ENCODE data around the gene MNT. TPM values are rescaled to one million over a fixed set of nuclear protein-coding genes. Genes with fewer than 3 reads are reported as not detected.

The MNT gene
- total RNA-seq, 1 donor from 2014 or later, result 32.6 TPM

DNA sequence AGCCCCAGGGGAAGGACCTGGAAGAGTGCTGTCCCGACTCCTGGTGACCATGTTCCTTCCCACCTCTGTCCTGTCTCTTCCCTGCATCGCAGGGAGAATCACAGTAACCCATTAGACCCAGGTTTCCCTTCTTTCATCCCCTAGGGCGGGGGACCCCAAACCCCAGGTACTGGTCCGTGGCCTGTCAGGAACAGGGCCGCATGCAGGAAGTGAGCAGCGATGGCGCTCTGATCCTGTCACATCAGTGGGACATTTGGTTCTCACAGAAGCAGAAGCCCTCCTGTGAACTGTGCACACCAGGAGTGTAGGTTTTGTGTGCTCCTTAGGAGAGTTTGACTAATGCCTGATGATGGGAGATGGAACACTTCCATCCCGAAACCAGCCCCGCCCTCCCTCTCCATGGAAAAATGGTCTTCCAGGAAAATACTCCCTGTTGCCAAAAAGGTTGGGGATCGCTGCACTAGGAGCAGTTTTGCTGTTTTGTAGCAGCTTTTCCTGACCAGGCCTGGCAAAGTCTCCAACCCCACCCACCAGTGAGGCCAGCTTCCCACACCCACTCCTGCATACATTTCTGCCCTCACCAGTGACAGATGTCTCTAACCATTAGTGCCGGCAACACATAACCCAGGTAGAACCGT lies 10.5 kb downstream of the MNT start:
- intact Hi-C loops (cut with DNase I), result no loop called here
- Histone ChIP-seq H3K9me3 (no peaks in the 10 kb centered on the region), H3K27me3 (ENCODE audit: low read depth) (no peaks in the 10 kb centered on the region), H3K36me3 (peaks cover 33% of the 10 kb centered on the region), H3K4me1 (peaks cover 40% of the 10 kb centered on the region), H3K27ac (peak overlapping the region; percentile 100), H3K4me3 (no peak overlapping the region)
- TF ChIP-seq, protein P1, sequence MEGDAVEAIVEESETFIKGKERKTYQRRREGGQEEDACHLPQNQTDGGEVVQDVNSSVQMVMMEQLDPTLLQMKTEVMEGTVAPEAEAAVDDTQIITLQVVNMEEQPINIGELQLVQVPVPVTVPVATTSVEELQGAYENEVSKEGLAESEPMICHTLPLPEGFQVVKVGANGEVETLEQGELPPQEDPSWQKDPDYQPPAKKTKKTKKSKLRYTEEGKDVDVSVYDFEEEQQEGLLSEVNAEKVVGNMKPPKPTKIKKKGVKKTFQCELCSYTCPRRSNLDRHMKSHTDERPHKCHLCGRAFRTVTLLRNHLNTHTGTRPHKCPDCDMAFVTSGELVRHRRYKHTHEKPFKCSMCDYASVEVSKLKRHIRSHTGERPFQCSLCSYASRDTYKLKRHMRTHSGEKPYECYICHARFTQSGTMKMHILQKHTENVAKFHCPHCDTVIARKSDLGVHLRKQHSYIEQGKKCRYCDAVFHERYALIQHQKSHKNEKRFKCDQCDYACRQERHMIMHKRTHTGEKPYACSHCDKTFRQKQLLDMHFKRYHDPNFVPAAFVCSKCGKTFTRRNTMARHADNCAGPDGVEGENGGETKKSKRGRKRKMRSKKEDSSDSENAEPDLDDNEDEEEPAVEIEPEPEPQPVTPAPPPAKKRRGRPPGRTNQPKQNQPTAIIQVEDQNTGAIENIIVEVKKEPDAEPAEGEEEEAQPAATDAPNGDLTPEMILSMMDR (IDR thresholded peaks at IDR 0.05), result no peak
- ATAC-seq, result no peak
- DNase-seq, result no peak

DNA sequence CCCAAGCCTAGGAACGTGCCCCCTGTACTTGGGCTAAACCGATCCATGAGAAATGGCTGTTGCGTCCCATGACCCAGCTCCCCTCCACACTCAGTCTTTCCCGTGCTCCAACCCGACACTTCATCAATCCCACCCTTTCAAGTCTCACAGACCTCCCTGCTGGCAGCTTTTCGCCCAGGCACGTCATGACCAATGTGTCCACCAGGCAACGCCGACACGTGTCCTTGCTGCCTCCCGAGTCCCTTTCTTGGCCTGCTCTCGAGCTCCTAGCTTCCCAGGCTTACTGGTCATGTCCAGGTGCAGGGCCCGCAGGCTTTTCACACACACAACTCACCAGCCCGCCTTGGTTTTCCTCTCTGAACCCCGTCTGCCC lies 12.2 kb downstream of the MNT start:
- peaks cover 40% of the 10 kb centered on the region for H3K36me3 ChIP-seq
- intact Hi-C loops (cut with DNase I), result no loop called here
- H3K4me1 ChIP-seq, result peaks cover 26% of the 10 kb centered on the region
- no peak overlapping the region for H3K4me3 ChIP-seq
- DNase-seq (no peak), ATAC-seq (no peak)
- no peaks in the 10 kb centered on the region for H3K9me3 ChIP-seq
- H3K27ac ChIP-seq, result no peak overlapping the region
- no peaks in the 10 kb centered on the region for H3K27me3 ChIP-seq (ENCODE audit: low read depth)
- TF ChIP-seq, protein P1 (IDR thresholded peaks at IDR 0.05), result no peak

DNA sequence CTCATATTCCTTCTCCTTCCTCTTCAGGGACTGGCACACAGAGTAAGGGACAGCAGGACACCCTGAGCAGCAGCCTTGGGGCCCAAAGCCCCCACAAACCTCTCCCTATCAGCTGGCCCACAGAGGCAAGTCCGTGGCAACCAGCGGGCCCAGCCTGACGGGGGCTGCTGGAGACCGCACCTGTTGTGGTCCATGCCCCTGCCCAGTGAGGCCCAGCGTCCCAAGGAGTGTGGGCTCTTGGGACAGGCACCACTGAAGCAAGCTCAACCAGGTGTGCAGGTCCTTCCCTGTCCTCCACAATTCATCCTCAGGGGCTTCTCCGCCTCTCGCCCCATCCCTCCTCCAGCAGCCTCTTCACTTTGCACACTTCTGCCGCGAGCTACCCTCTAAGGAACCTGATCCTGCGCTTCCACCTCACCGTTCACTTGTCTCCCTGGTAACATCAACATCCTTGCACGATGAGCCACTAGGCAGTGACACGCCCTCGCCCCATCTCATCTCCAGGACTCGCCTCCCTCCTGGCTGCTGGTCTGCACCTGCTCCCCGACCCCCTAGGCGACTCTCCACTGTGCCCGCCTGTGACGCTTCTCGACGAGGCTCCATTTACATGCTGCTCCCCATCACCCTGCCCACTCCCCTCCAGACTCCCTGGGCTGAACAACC lies 12.7 kb downstream of the MNT start:
- H3K4me3 ChIP-seq, result no peak overlapping the region
- H3K27me3 ChIP-seq (ENCODE audit: low read depth), result no peaks in the 10 kb centered on the region
- TF ChIP-seq, protein P1 (IDR thresholded peaks at IDR 0.05), result no peak
- ATAC-seq (no peak), DNase-seq (no peak)
- peaks cover 27% of the 10 kb centered on the region for H3K4me1 ChIP-seq
- peaks cover 40% of the 10 kb centered on the region for H3K36me3 ChIP-seq
- intact Hi-C loops (cut with DNase I), result no loop called here
- H3K9me3 ChIP-seq, result no peaks in the 10 kb centered on the region
- H3K27ac ChIP-seq, result no peak overlapping the region

DNA sequence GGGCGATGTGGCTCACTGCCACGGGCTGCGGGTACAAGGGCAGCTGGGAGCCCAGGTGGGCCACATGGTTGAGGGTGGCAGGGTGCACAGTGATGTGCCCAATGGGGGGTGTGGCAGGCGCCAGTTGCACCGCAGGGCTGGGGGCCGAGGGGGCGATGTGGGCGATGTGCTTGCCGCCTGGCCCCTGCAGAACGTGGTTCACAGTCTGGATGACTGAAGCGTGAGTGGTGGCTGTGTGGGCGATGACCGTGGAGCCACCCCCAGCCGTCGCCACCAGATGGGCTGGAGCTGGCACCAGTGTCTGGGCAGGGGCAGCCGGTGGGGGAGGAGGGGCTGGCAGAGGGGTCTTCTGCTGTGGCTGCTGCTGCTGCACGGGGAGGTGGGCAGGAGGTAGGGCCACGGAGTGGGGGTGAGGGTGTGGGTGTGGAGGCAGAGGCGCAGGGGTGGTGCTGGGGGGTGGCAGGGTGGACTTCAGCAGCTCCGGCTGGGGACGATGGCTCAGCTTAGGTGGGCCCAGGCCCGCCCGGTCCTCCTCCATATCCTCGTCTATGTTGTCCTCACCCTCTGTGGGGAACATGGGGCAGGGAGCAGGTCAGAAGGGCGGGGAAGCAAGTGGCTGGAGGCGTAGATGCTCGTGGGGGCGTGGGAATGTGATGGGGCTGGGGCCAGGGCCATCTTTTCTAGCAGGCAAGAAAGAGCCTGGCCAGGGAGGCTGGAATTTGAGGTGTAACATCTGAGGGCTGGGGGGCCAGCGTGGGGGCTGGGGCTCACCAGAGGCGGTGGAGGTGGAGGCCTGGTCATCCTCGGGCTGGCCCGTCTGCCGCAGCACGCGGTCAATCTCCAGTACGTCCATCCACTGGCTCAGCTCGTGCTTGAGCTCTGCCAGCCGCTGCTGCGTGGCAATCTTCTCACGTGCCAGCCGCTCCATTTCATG lies 13.5 kb downstream of the MNT start:
- H3K36me3 ChIP-seq, result peaks cover 40% of the 10 kb centered on the region
- no peak overlapping the region for H3K27ac ChIP-seq
- H3K4me1 ChIP-seq, result peaks cover 35% of the 10 kb centered on the region
- DNase-seq (no peak), ATAC-seq (no peak)
- no peaks in the 10 kb centered on the region for H3K27me3 ChIP-seq (ENCODE audit: low read depth)
- TF ChIP-seq, protein P1 (IDR thresholded peaks at IDR 0.05), result no peak
- no peaks in the 10 kb centered on the region for H3K9me3 ChIP-seq
- intact Hi-C loops (cut with DNase I), result no loop called here
- no peak overlapping the region for H3K4me3 ChIP-seq

DNA sequence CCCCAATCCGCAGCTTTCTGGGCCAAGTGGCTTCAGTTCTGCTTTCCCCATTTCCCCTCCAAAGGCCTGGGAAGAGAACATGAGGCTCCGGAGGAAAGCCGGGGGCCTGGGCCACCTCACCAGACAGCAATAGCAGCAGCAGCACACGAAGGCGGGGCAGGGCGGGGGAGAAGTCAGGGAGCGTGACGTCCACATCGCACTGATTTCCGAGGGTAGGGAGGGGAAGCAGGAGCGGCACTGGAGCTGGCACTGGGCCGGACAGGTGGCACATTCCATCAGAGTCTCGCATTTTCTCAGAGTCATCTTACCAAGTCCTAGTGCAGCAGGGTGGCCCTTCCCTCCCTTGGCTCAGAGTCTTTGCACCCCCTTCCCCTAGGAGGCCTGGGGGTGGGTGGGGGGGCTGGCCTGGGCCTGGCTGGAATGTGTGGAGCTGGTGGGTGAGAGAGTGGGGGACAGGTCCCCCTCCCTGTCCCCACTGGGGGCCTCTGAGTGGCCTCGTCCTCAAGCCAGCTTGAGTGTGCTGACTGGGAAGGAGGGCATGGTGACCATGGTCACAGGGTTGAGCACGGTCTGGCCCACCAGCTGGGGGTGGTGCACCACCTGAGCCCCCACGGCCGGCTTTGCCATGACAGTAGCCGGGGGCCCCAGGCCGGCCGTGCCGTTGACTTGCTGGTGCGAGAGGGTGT lies 14.3 kb downstream of the MNT start:
- Histone ChIP-seq H3K27me3 (ENCODE audit: low read depth) (no peaks in the 10 kb centered on the region), H3K27ac (no peak overlapping the region), H3K4me1 (peaks cover 29% of the 10 kb centered on the region), H3K4me3 (no peak overlapping the region), H3K9me3 (no peaks in the 10 kb centered on the region), H3K36me3 (peaks cover 40% of the 10 kb centered on the region)
- DNase-seq (no peak), ATAC-seq (no peak)
- TF ChIP-seq, protein P1 (IDR thresholded peaks at IDR 0.05), result no peak
- intact Hi-C loops (cut with DNase I), result no loop called here
